Germinal center (tissue), 1 donor: ENCODE results near the gene DENND1A.
"Not testable (repeated sequence)": the region's sequence is repeated elsewhere in the genome, so short reads cannot be mapped to it uniquely, and the experiment has no call there.

ENCODE experiments used
- DNase-seq: peaks from one replicate; pipeline ENCODE4 v3.0.0; 2012; ENCODE audit warnings: mixed read lengths, low spot score

Gene DENND1A

DNA sequence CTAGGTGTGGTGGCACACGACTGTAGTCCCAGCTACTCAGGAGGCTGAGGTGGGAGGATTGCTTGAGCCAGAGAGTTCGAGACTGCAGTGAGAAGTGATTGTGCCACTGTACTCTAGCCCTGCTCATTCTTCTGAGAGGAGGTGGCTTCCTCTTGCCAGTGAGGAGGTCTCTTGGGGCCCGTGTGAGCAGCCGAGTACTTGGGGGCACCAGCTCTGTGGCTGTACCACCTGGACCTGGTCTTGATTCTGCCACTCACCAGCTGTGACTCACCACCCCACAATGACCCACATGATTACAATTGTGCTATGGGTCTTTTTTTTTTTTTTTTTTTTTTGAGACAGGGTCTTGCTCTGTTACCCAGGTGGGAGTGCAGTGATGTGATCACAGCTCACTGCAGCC lies 592.0 kb downstream of the DENND1A start:
- DNase-seq = no peak

DNA sequence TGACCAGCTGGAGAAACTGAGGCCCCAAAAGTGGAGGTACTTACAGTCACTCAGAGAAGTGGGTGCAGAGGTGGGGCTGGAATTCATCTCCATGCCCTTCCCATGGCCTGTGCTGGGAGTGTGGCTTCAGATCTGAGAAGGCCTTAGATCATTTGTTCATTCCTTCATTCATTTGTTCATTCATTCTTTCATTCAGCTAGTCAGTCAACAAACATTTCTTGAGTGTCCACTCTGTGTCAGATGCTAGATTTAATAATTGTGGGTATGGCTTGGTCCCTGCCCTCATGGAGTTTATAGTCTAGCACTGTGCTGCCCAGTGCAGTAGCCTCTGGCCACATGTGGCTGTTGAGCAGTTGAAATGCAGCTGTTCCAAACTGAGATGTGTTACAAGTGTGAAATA lies 593.0 kb downstream of the DENND1A start:
- DNase-seq = no peak

DNA sequence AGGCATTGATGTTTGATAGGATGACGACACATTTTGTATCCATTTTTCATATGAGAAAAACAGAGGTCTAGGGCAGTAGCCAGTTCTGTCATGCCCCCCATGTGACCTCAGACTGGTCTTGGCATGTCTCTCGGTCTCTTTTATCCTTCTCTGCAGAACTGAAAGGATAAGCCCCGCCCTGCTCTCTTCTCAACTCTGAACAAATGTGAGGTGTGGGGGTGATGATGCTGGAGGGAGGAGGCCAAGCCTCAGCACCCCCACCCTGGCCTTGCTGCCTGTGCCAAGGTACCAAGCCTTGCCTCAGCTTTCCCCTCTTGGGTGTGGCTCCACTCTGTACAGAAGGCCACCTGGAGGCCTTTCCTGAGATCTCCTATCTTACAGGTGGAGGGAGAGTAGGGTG lies 593.5 kb downstream of the DENND1A start:
- no peak for DNase-seq

DNA sequence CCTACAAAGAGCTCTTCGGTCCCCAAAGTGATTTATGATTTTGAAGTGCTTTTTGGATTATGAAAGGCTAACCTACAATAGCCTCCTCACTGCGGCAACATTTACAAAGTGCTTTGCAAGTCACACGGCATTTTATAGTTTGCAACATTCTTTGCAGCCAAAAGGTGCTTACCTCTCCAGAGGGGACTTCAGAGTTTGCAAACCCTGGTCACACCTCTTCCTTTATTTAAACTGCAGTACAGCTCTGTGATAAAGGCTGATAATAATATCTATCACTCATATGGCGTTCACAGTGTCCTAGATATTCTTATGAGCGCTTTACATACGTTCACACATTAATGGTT lies 594.0 kb downstream of the DENND1A start:
- no peak for DNase-seq

DNA sequence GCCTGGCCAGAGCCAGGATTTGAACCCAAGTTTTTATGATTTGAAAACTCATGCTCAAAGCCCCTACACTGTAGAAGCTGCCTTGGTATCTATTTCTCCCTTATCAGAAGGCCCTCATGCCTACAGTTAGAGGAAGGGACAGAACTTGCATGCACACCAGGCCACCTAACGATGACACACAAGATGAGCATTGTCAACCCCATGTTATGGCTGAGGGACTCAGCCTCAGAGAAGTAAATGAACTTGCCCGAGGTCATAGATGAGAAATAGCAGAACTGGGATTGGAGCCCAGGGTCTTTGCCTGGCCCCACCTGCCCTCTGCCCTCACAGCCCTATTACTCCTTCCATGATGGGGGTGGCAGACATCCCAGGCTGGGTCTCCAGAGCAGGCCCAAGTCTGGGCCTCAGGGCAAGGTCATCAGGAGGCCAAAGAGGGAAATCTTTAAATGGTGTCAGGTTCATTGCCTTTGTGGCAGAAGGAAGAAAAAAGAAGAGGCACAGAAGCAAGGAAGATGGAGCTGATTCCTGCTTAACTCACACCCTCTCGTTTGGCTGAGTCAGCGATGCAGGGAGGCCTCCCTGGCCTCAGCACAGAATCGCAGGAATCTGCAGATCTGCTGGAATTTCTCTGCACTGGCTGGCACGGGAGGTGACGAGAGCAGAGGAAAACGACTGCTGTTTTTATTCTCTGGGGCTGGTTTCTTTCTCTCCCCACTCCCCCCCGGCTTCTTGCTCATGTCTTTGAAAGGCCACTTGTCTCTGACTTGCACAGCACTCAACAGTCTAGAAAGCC lies 594.5 kb downstream of the DENND1A start:
- DNase-seq = no peak

DNA sequence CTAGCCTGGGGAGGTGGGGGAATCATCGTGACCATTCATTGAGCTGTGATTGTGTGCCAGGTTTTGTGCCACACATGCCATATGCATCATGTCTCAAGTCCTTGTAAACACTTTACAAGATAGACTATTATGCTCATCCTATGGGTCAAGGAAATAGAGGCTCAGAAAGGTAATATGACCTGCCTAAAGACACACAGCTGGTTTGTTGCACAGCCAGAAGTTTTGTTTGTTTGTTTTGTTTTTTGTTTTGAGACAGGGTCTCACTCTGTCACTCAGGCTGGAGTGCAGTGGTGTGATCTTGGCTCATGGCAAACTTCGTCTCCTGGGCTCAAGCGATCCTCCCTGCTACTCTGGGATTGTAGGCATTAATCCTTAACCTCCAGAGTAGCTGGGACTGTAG lies 595.3 kb downstream of the DENND1A start:
- no peak for DNase-seq

GRCh38 chr9:123333058-123333669 lies 596.8 kb downstream of the DENND1A start:
- DNase-seq = not testable (repeated sequence)

- no peak for DNase-seq
Measured at GRCh38 chr9:123331346-123332060, 598.4 kb downstream of the DENND1A start.
